Astrocyte (in vitro differentiated cells and primary cell): ENCODE data around the gene CD2. TPM values are rescaled to one million over a fixed set of nuclear protein-coding genes. Genes with fewer than 3 reads are reported as not detected.

Source experiments
- DNase-seq: peaks from one replicate; pipeline ENCODE4 v3.0.0-alpha.2; 2010; ENCODE audit warnings: low read depth
- FAIRE-seq: peaks from 2 replicates; lab custom pipeline; 2011; peaks lifted over from hg19 to GRCh38; lab: Jason Lieb, UNC
- H2AFZ ChIP-seq: 2 replicates; pipeline ENCODE4 v1.6.0; 2012; ENCODE audit warnings: low read depth, low read length, inconsistent platforms
- H3K27ac ChIP-seq: 2 replicates; pipeline ENCODE4 v1.5.1; 2011; ENCODE audit warnings: low read depth, low read length, inconsistent platforms
- H3K27me3 ChIP-seq: 2 replicates; pipeline ENCODE4 v1.6.0; 2011; ENCODE audit warnings: low read length, inconsistent platforms; ENCODE audit not compliant: insufficient read depth
- H3K36me3 ChIP-seq: 2 replicates; pipeline ENCODE4 v1.5.1; 2011; ENCODE audit warnings: low read length, inconsistent platforms; ENCODE audit not compliant: insufficient read depth
- H3K4me1 ChIP-seq: 2 replicates; pipeline ENCODE4 v1.5.1; 2011; ENCODE audit warnings: low read length, inconsistent platforms; ENCODE audit not compliant: insufficient read depth
- H3K4me2 ChIP-seq: 2 replicates; pipeline ENCODE4 v1.6.0; 2012; ENCODE audit warnings: low read length, inconsistent platforms
- H3K4me3 ChIP-seq: 2 replicates; pipeline ENCODE4 v1.5.1; 2011; ENCODE audit warnings: low read depth, mild to moderate bottlenecking, low read length, inconsistent platforms; ENCODE audit not compliant: insufficient read depth
- H3K79me2 ChIP-seq: 2 replicates; pipeline ENCODE4 v1.6.0; 2012; ENCODE audit warnings: mild to moderate bottlenecking, low read length, inconsistent platforms; ENCODE audit not compliant: insufficient read depth
- H3K9ac ChIP-seq: 2 replicates; pipeline ENCODE4 v1.6.0; 2012; ENCODE audit warnings: mild to moderate bottlenecking, low read length, inconsistent platforms
- H3K9me3 ChIP-seq: 2 replicates; pipeline ENCODE4 v1.5.1; 2012; ENCODE audit warnings: low read depth, mild to moderate bottlenecking, low read length, inconsistent platforms; ENCODE audit not compliant: insufficient read depth
- H4K20me1 ChIP-seq: 2 replicates; pipeline ENCODE4 v1.6.0; 2012; ENCODE audit warnings: low read length, inconsistent platforms; ENCODE audit not compliant: insufficient read depth
- H3K27ac Mint-ChIP-seq: one replicate; pipeline ENCODE4 v1.8.0; 2021; ENCODE audit warnings: mild to moderate bottlenecking, mixed read lengths; ENCODE audit not compliant: unreplicated experiment
- H3K27me3 Mint-ChIP-seq: one replicate; pipeline ENCODE4 v1.8.0; 2021; ENCODE audit warnings: low read depth, mixed read lengths; ENCODE audit not compliant: unreplicated experiment
- H3K36me3 Mint-ChIP-seq: one replicate; pipeline ENCODE4 v1.8.0; 2021; ENCODE audit warnings: low read depth, mixed read lengths; ENCODE audit not compliant: unreplicated experiment
- H3K4me1 Mint-ChIP-seq: one replicate; pipeline ENCODE4 v1.8.0; 2021; ENCODE audit warnings: low read depth, mixed read lengths; ENCODE audit not compliant: unreplicated experiment
- H3K4me3 Mint-ChIP-seq: one replicate; pipeline ENCODE4 v1.8.0; 2021; ENCODE audit warnings: mild to moderate bottlenecking, moderate library complexity, mixed read lengths; ENCODE audit not compliant: unreplicated experiment
- H3K9me3 Mint-ChIP-seq: one replicate; pipeline ENCODE4 v1.8.0; 2021; ENCODE audit warnings: mild to moderate bottlenecking, mixed read lengths; ENCODE audit not compliant: unreplicated experiment
- EZH2 ChIP-seq: IDR thresholded peaks from 2 replicates; pipeline ENCODE4 v1.6.1; 2012; ENCODE audit warnings: mild to moderate bottlenecking, low read length, inconsistent platforms; ENCODE audit not compliant: insufficient read depth
- total RNA-seq: library from RNA; stranded (reverse); gene quantifications from 2 replicates; pipeline ENCODE4 v1.2.1, GENCODE V29; 2021
- TF ChIP-seq, protein P1 (sequence below): IDR thresholded peaks from 2 replicates; pipeline ENCODE4 v1.5.1; 2011; ENCODE audit warnings: low read depth, mild to moderate bottlenecking, inconsistent platforms, low read length, moderate library complexity; ENCODE audit not compliant: insufficient read depth

The CD2 gene
- total RNA-seq, 1 donor from 2014 or later = 0.14 TPM

DNA sequence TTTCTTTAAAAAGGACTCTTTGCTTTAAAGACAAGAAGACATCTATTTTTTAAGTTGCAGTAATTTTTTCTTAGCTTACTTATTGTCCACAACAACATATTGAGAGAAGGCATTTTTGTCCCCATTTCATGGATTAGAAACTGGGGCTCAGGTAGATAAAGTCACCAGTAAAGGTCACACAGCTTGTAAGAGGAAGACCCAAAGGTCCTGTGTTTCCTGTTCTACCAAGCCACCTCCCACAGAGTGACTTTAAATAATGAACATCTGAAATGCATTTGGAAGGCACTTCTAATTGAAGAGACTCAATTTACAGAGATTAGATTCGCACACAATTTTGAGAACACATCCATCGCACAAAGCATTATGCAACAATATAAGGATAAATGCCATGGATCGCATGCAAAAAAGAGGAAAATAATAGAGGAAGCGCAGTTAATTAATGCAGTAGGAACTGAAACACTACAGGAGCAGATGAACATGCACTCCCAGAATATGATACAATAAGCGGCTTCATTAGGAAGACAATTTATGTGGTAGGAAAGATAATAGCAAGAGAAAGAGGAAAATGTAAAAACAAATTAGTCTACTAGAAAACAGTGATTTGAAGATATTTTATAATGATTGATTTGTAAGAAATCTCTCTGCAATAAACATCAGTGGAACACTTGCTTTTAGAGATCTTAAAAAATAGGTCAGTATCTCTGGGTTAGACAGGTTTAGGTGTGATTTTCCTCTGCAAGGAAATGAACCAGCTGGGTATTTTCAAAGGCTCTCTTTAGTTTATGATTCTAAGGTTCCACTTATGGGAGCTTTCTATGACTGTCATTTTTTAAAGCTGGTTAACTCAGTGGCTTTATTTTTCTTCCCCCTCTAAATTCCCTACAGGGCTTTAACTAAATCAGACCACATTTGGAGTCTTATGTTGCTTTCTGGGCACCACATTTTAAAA lies 27.1 kb upstream of the CD2 start:
- Histone ChIP-seq H3K27ac (no peak overlapping the region), H3K9ac (no peak overlapping the region), H3K36me3 (no peaks in the 10 kb centered on the region), H3K79me2 (no peaks in the 10 kb centered on the region), H3K9me3 (no peaks in the 10 kb centered on the region), H3K4me1 (no peaks in the 10 kb centered on the region), H2AFZ (no peak overlapping the region), H3K27me3 (peaks cover 19% of the 10 kb centered on the region), H3K4me3 (no peak overlapping the region), H4K20me1 (no peaks in the 10 kb centered on the region), H3K4me2 (no peak overlapping the region)
- DNase-seq (no peak), FAIRE-seq (no peak)
- Mint-ChIP-seq H3K4me3 (no peak overlapping the region), H3K27me3 (peaks cover 12% of the 10 kb centered on the region), H3K4me1 (peaks cover 2% of the 10 kb centered on the region), H3K36me3 (no peaks in the 10 kb centered on the region), H3K9me3 (no peaks in the 10 kb centered on the region), H3K27ac (no peak overlapping the region)
- TF ChIP-seq, protein P1, sequence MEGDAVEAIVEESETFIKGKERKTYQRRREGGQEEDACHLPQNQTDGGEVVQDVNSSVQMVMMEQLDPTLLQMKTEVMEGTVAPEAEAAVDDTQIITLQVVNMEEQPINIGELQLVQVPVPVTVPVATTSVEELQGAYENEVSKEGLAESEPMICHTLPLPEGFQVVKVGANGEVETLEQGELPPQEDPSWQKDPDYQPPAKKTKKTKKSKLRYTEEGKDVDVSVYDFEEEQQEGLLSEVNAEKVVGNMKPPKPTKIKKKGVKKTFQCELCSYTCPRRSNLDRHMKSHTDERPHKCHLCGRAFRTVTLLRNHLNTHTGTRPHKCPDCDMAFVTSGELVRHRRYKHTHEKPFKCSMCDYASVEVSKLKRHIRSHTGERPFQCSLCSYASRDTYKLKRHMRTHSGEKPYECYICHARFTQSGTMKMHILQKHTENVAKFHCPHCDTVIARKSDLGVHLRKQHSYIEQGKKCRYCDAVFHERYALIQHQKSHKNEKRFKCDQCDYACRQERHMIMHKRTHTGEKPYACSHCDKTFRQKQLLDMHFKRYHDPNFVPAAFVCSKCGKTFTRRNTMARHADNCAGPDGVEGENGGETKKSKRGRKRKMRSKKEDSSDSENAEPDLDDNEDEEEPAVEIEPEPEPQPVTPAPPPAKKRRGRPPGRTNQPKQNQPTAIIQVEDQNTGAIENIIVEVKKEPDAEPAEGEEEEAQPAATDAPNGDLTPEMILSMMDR = no peak
- TF ChIP-seq EZH2 = no peak

GRCh38 chr1:116731439-116731838 lies 22.8 kb upstream of the CD2 start:
- H3K4me3 Mint-ChIP-seq = no peak overlapping the region
- H3K36me3 Mint-ChIP-seq = no peaks in the 10 kb centered on the region
- no peak for FAIRE-seq
- no peak overlapping the region for H3K27ac Mint-ChIP-seq
- Histone ChIP-seq H3K4me3 (no peak overlapping the region), H4K20me1 (no peaks in the 10 kb centered on the region), H3K27me3 (peaks cover 15% of the 10 kb centered on the region), H3K9ac (no peak overlapping the region), H2AFZ (no peak overlapping the region), H3K36me3 (no peaks in the 10 kb centered on the region), H3K27ac (no peak overlapping the region), H3K4me2 (no peak overlapping the region), H3K9me3 (no peaks in the 10 kb centered on the region), H3K79me2 (no peaks in the 10 kb centered on the region), H3K4me1 (no peaks in the 10 kb centered on the region)
- no peaks in the 10 kb centered on the region for H3K4me1 Mint-ChIP-seq
- no peak for DNase-seq
- TF ChIP-seq, protein P1 = no peak
- TF ChIP-seq EZH2 = no peak
- H3K27me3 Mint-ChIP-seq = peaks cover 10% of the 10 kb centered on the region
- H3K9me3 Mint-ChIP-seq = no peaks in the 10 kb centered on the region

- H3K79me2 ChIP-seq = no peaks in the 10 kb centered on the region
- Mint-ChIP-seq H3K4me3 (no peak overlapping the region), H3K27me3 (peaks cover 10% of the 10 kb centered on the region), H3K4me1 (no peaks in the 10 kb centered on the region), H3K9me3 (no peaks in the 10 kb centered on the region), H3K27ac (no peak overlapping the region), H3K36me3 (no peaks in the 10 kb centered on the region)
- H4K20me1 ChIP-seq = no peaks in the 10 kb centered on the region
- no peak overlapping the region for H2AFZ ChIP-seq
- no peaks in the 10 kb centered on the region for H3K9me3 ChIP-seq
- H3K4me3 ChIP-seq = no peak overlapping the region
- no peak overlapping the region for H3K9ac ChIP-seq
- peaks cover 4% of the 10 kb centered on the region for H3K4me1 ChIP-seq
- peaks cover 4% of the 10 kb centered on the region for H3K27me3 ChIP-seq
- FAIRE-seq (no peak), DNase-seq (no peak)
- H3K4me2 ChIP-seq = no peak overlapping the region
- H3K36me3 ChIP-seq = no peaks in the 10 kb centered on the region
- H3K27ac ChIP-seq = no peak overlapping the region
- no peak for TF ChIP-seq EZH2
Measured at GRCh38 chr1:116732726-116733125, 21.5 kb upstream of the CD2 start.
